Neuronal stem cell (in vitro differentiated cells): ENCODE data around the gene MEGF11.

ENCODE experiments used
- DNase-seq: peaks from one replicate; pipeline ENCODE4 v3.0.0-alpha.2; 2013; ENCODE audit warnings: low spot score
- H2AFZ ChIP-seq: one replicate; pipeline ENCODE4 v1.6.1; 2013; ENCODE audit warnings: mild to moderate bottlenecking, low read length, inconsistent platforms
- H2AK5ac ChIP-seq: 2 replicates; pipeline ENCODE4 v1.6.1; 2013; ENCODE audit warnings: low read depth, mild to moderate bottlenecking, inconsistent platforms, low read length, moderate library complexity, mixed read lengths
- H2BK120ac ChIP-seq: 2 replicates; pipeline ENCODE4 v1.6.1; 2013; ENCODE audit warnings: low read depth, mild to moderate bottlenecking, inconsistent platforms, low read length, moderate library complexity, mixed read lengths
- H2BK12ac ChIP-seq: one replicate; pipeline ENCODE4 v1.6.1; 2013; ENCODE audit warnings: low read length, inconsistent platforms
- H2BK15ac ChIP-seq: 2 replicates; pipeline ENCODE4 v1.6.1; 2013; ENCODE audit warnings: mild to moderate bottlenecking, low read length, inconsistent platforms, mixed read lengths
- H2BK5ac ChIP-seq: one replicate; pipeline ENCODE4 v1.6.1; 2013; ENCODE audit warnings: inconsistent platforms, mild to moderate bottlenecking, low read length, moderate library complexity
- H3K14ac ChIP-seq: one replicate; pipeline ENCODE4 v1.6.1; 2013; ENCODE audit warnings: low read length, inconsistent platforms
- H3K18ac ChIP-seq: 2 replicates; pipeline ENCODE4 v1.6.1; 2013; ENCODE audit warnings: low read length, inconsistent platforms
- H3K23ac ChIP-seq: 2 replicates; pipeline ENCODE4 v1.6.1; 2013; ENCODE audit warnings: low read depth, mild to moderate bottlenecking, mixed read lengths, low read length, inconsistent platforms; ENCODE audit not compliant: poor library complexity
- H3K27ac ChIP-seq: replicated peaks from 3 replicates; pipeline ENCODE4 v1.5.1; 2013; ENCODE audit warnings: low read length, inconsistent platforms
- H3K27me3 ChIP-seq, 3 experiments: 2 replicates each; pipeline ENCODE4 v1.6.1; 2013; ENCODE audit warnings: low read length in 3 of 3, mild to moderate bottlenecking in 2 of 3, inconsistent platforms in 1 of 3, low read depth in 1 of 3, mixed read lengths in 1 of 3, moderate library complexity in 1 of 3; ENCODE audit not compliant: control insufficient read depth in 3 of 3, insufficient read depth in 3 of 3
- H3K36me3 ChIP-seq, 2 donors: replicated peaks in 1 of 2; 2 replicates each; pipeline ENCODE4 v1.6.1; 2013; ENCODE audit warnings: low read length in 2 of 2; ENCODE audit not compliant: control insufficient read depth in 2 of 2, insufficient read depth in 2 of 2
- H3K4ac ChIP-seq: 2 replicates; pipeline ENCODE4 v1.6.1; 2013; ENCODE audit warnings: inconsistent platforms, mild to moderate bottlenecking, low read length, moderate library complexity
- H3K4me1 ChIP-seq, 2 donors: 1 replicate in 1 of 2; 2 replicates in 1 of 2; pipeline ENCODE4 v1.6.1; 2013; ENCODE audit warnings: low read length in 2 of 2, low read depth in 1 of 2; ENCODE audit not compliant: control insufficient read depth in 2 of 2, insufficient read depth in 1 of 2
- H3K4me2 ChIP-seq: one replicate; pipeline ENCODE4 v1.6.1; 2013; ENCODE audit warnings: mild to moderate bottlenecking, low read length, inconsistent platforms; ENCODE audit not compliant: insufficient read depth, poor library complexity, severe bottlenecking
- H3K4me3 ChIP-seq, 2 donors: 2 replicates each; pipeline ENCODE4 v1.5.1; 2013; ENCODE audit warnings: low read length in 2 of 2, mild to moderate bottlenecking in 2 of 2, inconsistent platforms in 1 of 2, moderate library complexity in 1 of 2
- H3K79me1 ChIP-seq: one replicate; pipeline ENCODE4 v1.6.1; 2013; ENCODE audit warnings: low read depth, mild to moderate bottlenecking, inconsistent platforms, low read length, moderate library complexity
- H3K9ac ChIP-seq: one replicate; pipeline ENCODE4 v1.6.1; 2013; ENCODE audit warnings: mild to moderate bottlenecking, low read depth, low read length, inconsistent platforms; ENCODE audit not compliant: poor library complexity
- H3K9me3 ChIP-seq, 2 donors: replicated peaks in 1 of 2; 2 replicates each; pipeline versions ENCODE3 to v1.6.1; 2013; ENCODE audit warnings: low read length in 2 of 2, mild to moderate bottlenecking in 2 of 2, inconsistent platforms in 1 of 2, low read depth in 1 of 2, mixed read lengths in 1 of 2, moderate library complexity in 1 of 2; ENCODE audit not compliant: control insufficient read depth in 2 of 2, insufficient read depth in 1 of 2
- H4K8ac ChIP-seq: one replicate; pipeline ENCODE4 v1.6.1; 2013; ENCODE audit warnings: low read depth, mild to moderate bottlenecking, inconsistent platforms, low read length, moderate library complexity
- H4K91ac ChIP-seq: one replicate; pipeline ENCODE4 v1.6.1; 2013; ENCODE audit warnings: low read length, low read depth, mild to moderate bottlenecking, inconsistent platforms; ENCODE audit not compliant: poor library complexity
- WGBS, 2 donors: extraction: QIAGEN DNeasy Blood & Tissue Kit; methylation state at CpG; one replicate each; pipeline ENCODE4 v1.1.7; 2013; ENCODE audit warnings: missing lambda C conversion rate in 2 of 2, mixed read lengths in 1 of 2; ENCODE audit not compliant: insufficient read length in 2 of 2, insufficient replicate concordance in 1 of 2; ENCODE audit errors: extremely low coverage in 2 of 2; 5-methylcytosine and 5-hydroxymethylcytosine counted together

The MEGF11 gene

DNA sequence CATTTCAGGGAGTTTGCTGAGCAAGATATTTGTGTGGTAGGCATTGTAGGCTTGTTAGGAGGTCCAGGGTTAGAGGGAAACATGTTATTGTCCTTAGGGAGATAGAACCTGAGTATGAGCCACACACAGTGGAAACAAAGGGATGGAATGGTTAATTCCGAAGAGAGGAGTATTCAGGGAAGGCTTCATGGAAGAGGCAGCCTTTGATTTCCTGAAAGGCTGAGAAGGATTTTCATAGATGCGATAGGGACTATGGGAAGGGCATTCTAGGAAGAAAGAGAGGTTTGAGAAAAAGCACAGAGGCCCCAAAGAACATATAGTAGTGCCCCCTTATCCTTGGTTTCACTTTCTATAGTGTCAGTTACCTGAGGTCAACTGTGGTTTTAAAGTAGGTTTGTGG is 302.5 kb downstream of the MEGF11 start:
- Histone ChIP-seq H2AK5ac (no peak overlapping the region), H2BK120ac (no peak overlapping the region), H4K91ac (no peak overlapping the region), H3K36me3 (no peaks in the 10 kb centered on the region), H3K23ac (no peak overlapping the region), H3K79me1 (no peaks in the 10 kb centered on the region), H3K4ac (no peak overlapping the region), H3K4me2 (no peak overlapping the region), H3K18ac (no peak overlapping the region), H2BK12ac (no peak overlapping the region), H3K27ac (no peak overlapping the region), H4K8ac (no peak overlapping the region), H3K27me3 (peaks cover 0 to 29% (median 0%) of the 10 kb centered on the region in 3 experiments), H3K4me3 (no peak overlapping the region), H2AFZ (no peak overlapping the region), H3K4me1 (peaks cover 0 to 6% of the 10 kb centered on the region in 2 donors), H3K9ac (no peak overlapping the region), H2BK5ac (no peak overlapping the region), H3K9me3 (no peaks in the 10 kb centered on the region), H2BK15ac (no peak overlapping the region), H3K14ac (no peak overlapping the region)
- WGBS, 2 donors = no CpG with 5 or more reads among the region's 2 CpGs
- no peak for DNase-seq

DNA sequence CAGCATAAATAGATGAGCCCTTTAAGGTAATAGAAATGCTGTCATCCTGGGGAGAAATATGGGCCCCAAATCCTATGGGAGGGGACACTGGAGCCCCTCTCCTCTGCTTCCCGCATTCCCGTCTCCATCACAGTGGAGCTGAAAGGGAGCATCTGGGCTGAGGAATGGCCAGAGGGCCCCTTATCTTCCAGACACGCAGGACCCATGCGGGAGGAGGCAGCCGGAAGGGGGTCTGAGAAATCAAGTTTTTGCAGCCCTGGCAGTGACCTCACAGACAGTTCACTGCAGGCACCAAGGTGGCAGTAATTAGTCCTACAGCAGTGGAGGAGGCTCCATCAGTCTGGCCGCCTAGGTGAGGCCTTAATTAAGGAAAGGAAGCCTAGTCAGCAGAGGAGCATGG is 304.1 kb downstream of the MEGF11 start:
- no peak overlapping the region for H3K14ac ChIP-seq
- no peaks in the 10 kb centered on the region for H3K79me1 ChIP-seq
- H3K18ac ChIP-seq = no peak overlapping the region
- H4K91ac ChIP-seq = no peak overlapping the region
- no peaks in the 10 kb centered on the region for H3K9me3 ChIP-seq
- H3K4me1 ChIP-seq = peaks cover 0 to 6% of the 10 kb centered on the region in 2 donors
- H2BK15ac ChIP-seq = no peak overlapping the region
- H3K27me3 ChIP-seq = peaks cover 0 to 32% (median 0%) of the 10 kb centered on the region in 3 experiments
- H2AFZ ChIP-seq = no peak overlapping the region
- no peak overlapping the region for H3K4me2 ChIP-seq
- WGBS, 2 donors = no CpG with 5 or more reads among the region's 6 CpGs
- H3K9ac ChIP-seq = no peak overlapping the region
- H2BK120ac ChIP-seq = no peak overlapping the region
- no peak overlapping the region for H2BK12ac ChIP-seq
- no peak overlapping the region for H2BK5ac ChIP-seq
- no peak overlapping the region for H3K27ac ChIP-seq
- H3K23ac ChIP-seq = no peak overlapping the region
- no peak overlapping the region for H3K4me3 ChIP-seq
- no peak for DNase-seq
- no peak overlapping the region for H2AK5ac ChIP-seq
- no peak overlapping the region for H3K4ac ChIP-seq
- no peaks in the 10 kb centered on the region for H3K36me3 ChIP-seq
- H4K8ac ChIP-seq = no peak overlapping the region

GRCh38 chr15:65949011-65949410 is 304.5 kb downstream of the MEGF11 start:
- DNase-seq = no peak
- Histone ChIP-seq H3K23ac (no peak overlapping the region), H3K4me2 (no peak overlapping the region), H2BK12ac (no peak overlapping the region), H3K4me1 (peaks cover 0 to 2% of the 10 kb centered on the region in 2 donors), H2BK5ac (no peak overlapping the region), H3K18ac (no peak overlapping the region), H3K4me3 (no peak overlapping the region), H2BK120ac (no peak overlapping the region), H3K27me3 (peaks cover 0 to 32% (median 0%) of the 10 kb centered on the region in 3 experiments), H3K27ac (no peak overlapping the region), H4K91ac (no peak overlapping the region), H2AK5ac (no peak overlapping the region), H3K4ac (no peak overlapping the region), H4K8ac (no peak overlapping the region), H3K14ac (no peak overlapping the region), H3K79me1 (no peaks in the 10 kb centered on the region), H3K9ac (no peak overlapping the region), H3K36me3 (no peaks in the 10 kb centered on the region), H2BK15ac (no peak overlapping the region), H3K9me3 (no peaks in the 10 kb centered on the region), H2AFZ (no peak overlapping the region)
- no CpG with 5 or more reads among the region's 6 CpGs for WGBS, 2 donors

DNA sequence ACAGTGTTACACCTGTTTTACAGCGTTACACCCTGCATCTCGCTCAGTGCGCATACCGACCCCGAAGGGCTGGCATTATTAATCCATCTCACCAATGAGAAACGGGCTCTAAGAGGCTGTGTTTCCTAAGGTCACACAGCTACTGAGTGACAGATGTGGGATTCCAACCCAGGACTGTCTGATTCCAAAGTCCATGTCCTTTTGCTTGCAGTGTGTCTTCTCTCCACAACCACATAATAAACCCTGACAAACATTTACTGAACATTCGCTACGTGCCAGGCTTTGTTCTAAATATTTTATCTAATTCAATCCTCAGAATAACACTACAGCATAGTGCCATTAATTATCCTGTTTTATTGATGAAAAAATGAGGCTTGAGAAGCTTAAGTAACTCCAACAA is 305.2 kb downstream of the MEGF11 start:
- Histone ChIP-seq H4K91ac (no peak overlapping the region), H3K14ac (no peak overlapping the region), H3K4ac (no peak overlapping the region), H4K8ac (no peak overlapping the region), H2AFZ (no peak overlapping the region), H3K9ac (no peak overlapping the region), H3K4me1 (peaks cover 0 to 2% of the 10 kb centered on the region in 2 donors), H2BK12ac (no peak overlapping the region), H3K23ac (no peak overlapping the region), H3K27me3 (peaks cover 0 to 32% (median 0%) of the 10 kb centered on the region in 3 experiments), H3K18ac (no peak overlapping the region), H3K9me3 (no peaks in the 10 kb centered on the region), H2AK5ac (no peak overlapping the region), H2BK15ac (no peak overlapping the region), H2BK5ac (no peak overlapping the region), H3K27ac (no peak overlapping the region), H3K4me2 (no peak overlapping the region), H3K79me1 (no peaks in the 10 kb centered on the region), H3K36me3 (no peaks in the 10 kb centered on the region), H3K4me3 (no peak overlapping the region), H2BK120ac (no peak overlapping the region)
- DNase-seq = no peak
- WGBS, 2 donors = no CpG with 5 or more reads among the region's 8 CpGs
